Stimulated activated CD4-positive, alpha-beta T cell treated with anti-CD3 and anti-CD28 coated beads, TNF-alpha, amount 100 ng/mL, for 48 hours (primary cell): ENCODE measurements around the gene NCAPG2.
"Not testable (repeated sequence)": the region's sequence is repeated elsewhere in the genome, so short reads cannot be mapped to it uniquely, and the experiment has no call there.

ENCODE experiments used
- DNase-seq, 3 donors: peaks; one replicate each; pipeline ENCODE4 v3.0.0-alpha.2; 2020; ENCODE audit warnings: low read depth in 3 of 3

The NCAPG2 gene

GRCh38 chr7:158706710-158707590 lies 2.3 kb upstream of the NCAPG2 start:
- no peak for DNase-seq

- DNase-seq, result no peak
Observed at GRCh38 chr7:158706273-158706704, 1.7 kb upstream of the NCAPG2 start.

- DNase-seq, result no peak
Observed at GRCh38 chr7:158705234-158705850, 738 bp upstream of the NCAPG2 start.

GRCh38 chr7:158703679-158704523 lies 703 bp downstream of the NCAPG2 start:
- not testable (repeated sequence) for DNase-seq

GRCh38 chr7:158702944-158703343 lies 1.7 kb downstream of the NCAPG2 start:
- DNase-seq, result no peak

GRCh38 chr7:158702196-158702595 lies 2.4 kb downstream of the NCAPG2 start:
- no peak for DNase-seq

- DNase-seq, result no peak
Observed at GRCh38 chr7:158700008-158700407, 4.6 kb downstream of the NCAPG2 start.

GRCh38 chr7:158699341-158699740 lies 5.3 kb downstream of the NCAPG2 start:
- no peak for DNase-seq

GRCh38 chr7:158698657-158699195 lies 5.9 kb downstream of the NCAPG2 start:
- DNase-seq, result no peak

- DNase-seq, result not testable (repeated sequence)
Observed at GRCh38 chr7:158697597-158697996, 7.0 kb downstream of the NCAPG2 start.

GRCh38 chr7:158695726-158696452 lies 8.7 kb downstream of the NCAPG2 start:
- DNase-seq, result no peak

- DNase-seq, result no peak
Observed at GRCh38 chr7:158695056-158695455, 9.5 kb downstream of the NCAPG2 start.

- DNase-seq, result no peak
Observed at GRCh38 chr7:158694650-158695049, 10.0 kb downstream of the NCAPG2 start.

GRCh38 chr7:158689488-158689887 lies 15.1 kb downstream of the NCAPG2 start:
- no peak for DNase-seq

- no peak for DNase-seq
Observed at GRCh38 chr7:158687406-158687805, 17.2 kb downstream of the NCAPG2 start.

GRCh38 chr7:158685693-158686092 lies 18.9 kb downstream of the NCAPG2 start:
- DNase-seq, result no peak

- DNase-seq, result no peak
Observed at GRCh38 chr7:158684329-158684728, 20.3 kb downstream of the NCAPG2 start.

- DNase-seq, result no peak
Observed at GRCh38 chr7:158683541-158683940, 21.1 kb downstream of the NCAPG2 start.

- no peak for DNase-seq
Observed at GRCh38 chr7:158682456-158682855, 22.1 kb downstream of the NCAPG2 start.

GRCh38 chr7:158680754-158681153 lies 23.9 kb downstream of the NCAPG2 start:
- no peak for DNase-seq

GRCh38 chr7:158676906-158677305 lies 27.7 kb downstream of the NCAPG2 start:
- no peak for DNase-seq
